GM21825 (cell line): Measurements from ENCODE around the gene AKAP6.
"Not testable (repeated sequence)": the region's sequence is repeated elsewhere in the genome, so short reads cannot be mapped to it uniquely, and the experiment has no call there.

Source experiments
- ATAC-seq: cut with Tn5 transposase; IDR thresholded peaks from one replicate; pipeline ENCODE4 v1.9.1; 2021; ENCODE audit warnings: mild to moderate bottlenecking, moderate library complexity; ENCODE audit not compliant: unreplicated experiment

The AKAP6 gene

DNA sequence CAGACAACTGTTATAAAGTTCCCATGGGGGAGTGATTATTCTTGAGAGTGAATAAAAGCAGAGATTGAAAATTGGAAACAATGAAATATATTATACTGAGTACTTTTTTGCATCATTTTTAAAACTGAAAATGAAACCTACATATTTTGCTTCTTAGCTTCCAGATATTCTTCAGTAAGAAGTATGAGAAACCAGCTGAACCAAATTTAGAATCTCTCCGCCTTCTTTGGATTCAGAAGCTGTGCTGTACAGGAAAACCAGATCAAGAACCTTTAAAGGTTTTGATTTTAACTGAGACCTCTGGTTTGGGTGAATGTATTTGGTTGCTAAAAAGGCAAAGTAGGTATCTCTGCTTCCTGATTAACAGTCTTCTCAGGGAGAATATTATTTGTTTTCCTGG, 109.4 kb downstream of the AKAP6 start:
- ATAC-seq: no peak

DNA sequence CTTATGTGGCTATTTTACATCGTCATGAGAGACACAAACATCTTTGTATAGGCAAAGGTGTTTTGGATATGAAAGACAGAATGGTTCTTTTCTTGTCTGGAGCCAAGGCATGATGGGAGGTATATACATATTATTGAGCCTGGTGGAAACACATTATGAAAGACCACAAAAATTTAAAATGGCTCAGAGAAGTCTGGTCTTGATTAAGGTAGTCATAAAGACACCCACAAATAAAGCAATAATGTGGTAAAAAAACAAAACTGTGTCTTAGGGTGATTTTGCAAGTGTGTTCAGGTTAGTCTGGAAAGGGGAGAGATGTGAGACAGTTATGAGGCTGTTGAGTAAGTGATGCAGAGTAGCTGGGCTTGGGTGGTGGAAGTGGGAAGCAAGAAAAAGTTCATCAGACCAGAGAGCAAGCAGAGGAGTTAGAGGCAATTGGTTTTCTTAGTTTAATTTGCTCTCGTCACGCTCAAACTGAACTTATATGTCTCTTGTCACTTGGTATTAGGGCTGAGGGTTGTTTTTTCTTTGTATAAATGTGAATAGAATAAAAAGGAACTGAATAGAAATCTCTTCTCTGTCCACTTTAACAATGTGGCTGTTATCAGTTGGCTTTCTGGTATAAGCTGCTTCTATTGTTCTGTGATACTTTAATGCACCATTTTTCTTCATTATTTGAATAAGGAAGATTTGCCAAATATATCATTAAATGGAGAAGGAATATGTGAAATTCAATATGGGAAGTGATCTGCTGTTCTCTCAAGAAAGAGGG, 115.0 kb downstream of the AKAP6 start:
- ATAC-seq: no peak

DNA sequence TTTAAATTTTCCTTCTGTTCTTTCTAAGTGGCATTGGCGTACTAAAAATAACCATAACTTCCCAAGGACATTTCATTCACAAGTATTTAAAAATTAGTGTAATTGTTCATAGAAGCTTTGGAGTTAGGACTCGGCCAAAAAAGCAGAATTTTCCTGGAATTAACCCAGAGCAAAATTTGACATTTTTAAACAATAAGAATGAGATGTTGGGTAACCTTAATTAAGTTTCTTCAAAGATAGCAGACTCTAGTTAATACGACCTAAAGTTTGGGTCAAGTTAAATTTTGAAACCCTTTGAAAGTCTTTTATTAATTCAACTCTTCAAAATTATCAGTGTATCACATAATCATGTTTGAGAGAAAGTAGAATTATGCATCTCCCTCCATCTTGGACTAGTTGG, 118.3 kb downstream of the AKAP6 start:
- no peak for ATAC-seq

DNA sequence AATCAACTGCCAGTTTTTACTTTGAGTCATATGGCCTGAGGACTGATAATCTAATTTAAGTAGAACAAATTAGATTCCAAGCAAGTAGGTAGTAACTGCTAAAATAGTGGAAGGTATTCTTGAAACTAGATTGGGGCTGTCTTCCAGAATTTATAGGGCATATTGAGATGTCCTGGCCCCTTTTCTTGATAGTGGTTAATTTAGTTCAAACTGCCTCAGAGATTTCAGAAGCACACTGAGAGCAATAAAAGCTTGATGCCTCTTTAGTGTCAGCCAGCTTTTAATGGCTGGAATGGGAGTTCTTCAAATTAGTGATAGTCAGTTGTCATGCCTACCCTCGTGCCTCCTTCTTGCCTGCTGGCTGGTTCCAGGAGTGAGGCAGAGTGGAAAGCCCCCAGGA, 120.5 kb downstream of the AKAP6 start:
- ATAC-seq: no peak

- ATAC-seq: no peak
These were observed 122.0 kb downstream of the AKAP6 start for GRCh38 chr14:32450919-32451675.

GRCh38 chr14:32453857-32454810, 125.0 kb downstream of the AKAP6 start:
- no peak for ATAC-seq

DNA sequence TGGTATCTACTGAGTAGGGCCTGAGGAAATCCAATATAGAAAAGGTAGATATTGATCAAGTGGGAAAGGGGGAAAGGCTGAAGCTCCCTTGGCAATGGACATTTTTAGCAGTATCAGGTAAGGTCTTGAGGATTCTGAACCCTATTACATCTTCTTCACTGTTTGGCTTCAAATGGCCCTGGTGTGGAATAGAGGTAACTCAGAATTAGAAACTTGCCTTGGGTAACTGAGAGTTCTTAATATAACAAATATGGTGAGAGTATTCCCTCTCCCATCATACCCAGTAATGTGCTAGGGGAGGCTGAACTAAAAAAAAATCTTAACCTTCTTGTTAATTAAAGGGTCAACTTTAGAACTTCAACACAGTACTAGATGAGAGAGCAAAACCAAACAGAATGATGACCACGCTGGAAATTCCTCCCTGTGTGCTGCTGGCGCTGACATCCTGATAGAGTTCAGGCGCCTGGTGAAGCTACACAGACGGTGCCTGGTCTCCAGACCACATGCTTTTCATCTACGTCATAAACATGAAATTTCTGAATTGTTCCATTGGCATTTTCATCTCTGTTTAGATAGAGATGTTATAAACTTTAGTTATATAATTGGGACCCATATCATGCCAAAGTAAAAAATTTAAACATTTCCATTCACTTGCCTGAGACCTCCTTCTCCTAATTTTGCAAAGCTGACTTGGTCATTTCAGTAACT, 128.3 kb downstream of the AKAP6 start:
- no peak for ATAC-seq

DNA sequence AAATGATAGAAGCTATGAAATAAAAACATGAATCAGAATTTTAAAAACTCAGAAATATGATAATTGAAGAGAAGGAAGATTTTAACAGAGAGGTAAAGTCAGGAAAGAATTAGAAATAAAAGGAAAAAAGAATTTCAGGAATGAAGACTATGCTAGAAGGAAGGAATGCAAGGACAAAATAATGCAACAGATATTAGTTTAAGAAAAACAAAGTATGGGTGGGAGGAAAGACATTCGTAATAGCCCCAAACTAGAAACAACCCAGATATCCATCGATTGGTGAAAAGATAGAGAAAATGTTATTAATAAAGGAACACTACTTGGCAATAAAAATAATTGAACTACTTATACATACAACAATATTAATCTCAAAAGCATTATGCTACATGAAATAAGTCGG, 129.6 kb downstream of the AKAP6 start:
- no peak for ATAC-seq

- no peak for ATAC-seq
These were observed 131.2 kb downstream of the AKAP6 start for GRCh38 chr14:32460267-32460666.

GRCh38 chr14:32462553-32462952, 133.5 kb downstream of the AKAP6 start:
- not testable (repeated sequence) for ATAC-seq

DNA sequence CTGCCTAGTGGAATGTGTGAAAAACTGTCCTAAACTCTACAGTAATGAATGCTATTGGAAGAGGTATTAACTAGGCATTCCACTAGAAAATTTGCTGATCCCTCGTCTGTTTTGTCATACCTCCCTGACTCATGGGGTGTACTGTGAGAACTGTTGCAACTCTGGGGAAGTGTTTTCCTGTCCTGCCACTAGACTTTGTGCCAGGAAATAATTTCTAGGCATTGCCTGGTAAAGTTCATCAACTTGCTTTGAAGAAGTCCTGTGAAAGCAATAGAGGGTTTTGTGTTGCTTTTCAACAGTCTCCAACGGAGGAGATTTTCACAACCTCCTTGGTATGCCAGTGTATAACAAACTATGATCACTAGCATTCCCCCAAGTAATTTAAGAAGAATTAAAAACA, 139.9 kb downstream of the AKAP6 start:
- no peak for ATAC-seq

GRCh38 chr14:32469388-32470160, 140.5 kb downstream of the AKAP6 start:
- no peak for ATAC-seq

- no peak for ATAC-seq
These were observed 141.1 kb downstream of the AKAP6 start for GRCh38 chr14:32470161-32470715.

GRCh38 chr14:32471181-32471580, 142.1 kb downstream of the AKAP6 start:
- no peak for ATAC-seq

DNA sequence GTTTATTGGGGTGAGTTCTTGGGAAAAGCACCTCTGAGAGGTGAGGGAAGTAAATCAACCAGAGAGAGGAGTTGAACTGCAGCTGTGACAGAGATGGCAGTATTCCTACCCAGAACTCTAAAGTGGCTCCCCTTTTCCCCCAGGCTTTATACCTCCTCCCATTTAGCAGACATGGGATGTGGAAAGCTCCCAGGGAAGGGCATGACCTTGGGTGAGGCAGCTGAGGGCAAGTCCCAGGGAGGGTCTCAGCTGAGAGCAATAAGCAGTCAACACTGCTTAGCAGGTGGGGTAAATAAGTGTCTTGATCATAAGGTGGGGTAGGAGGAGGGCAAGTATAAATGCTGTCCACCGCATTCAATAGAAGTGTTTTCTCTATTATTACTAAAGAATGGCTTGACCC, 143.0 kb downstream of the AKAP6 start:
- ATAC-seq: no peak

DNA sequence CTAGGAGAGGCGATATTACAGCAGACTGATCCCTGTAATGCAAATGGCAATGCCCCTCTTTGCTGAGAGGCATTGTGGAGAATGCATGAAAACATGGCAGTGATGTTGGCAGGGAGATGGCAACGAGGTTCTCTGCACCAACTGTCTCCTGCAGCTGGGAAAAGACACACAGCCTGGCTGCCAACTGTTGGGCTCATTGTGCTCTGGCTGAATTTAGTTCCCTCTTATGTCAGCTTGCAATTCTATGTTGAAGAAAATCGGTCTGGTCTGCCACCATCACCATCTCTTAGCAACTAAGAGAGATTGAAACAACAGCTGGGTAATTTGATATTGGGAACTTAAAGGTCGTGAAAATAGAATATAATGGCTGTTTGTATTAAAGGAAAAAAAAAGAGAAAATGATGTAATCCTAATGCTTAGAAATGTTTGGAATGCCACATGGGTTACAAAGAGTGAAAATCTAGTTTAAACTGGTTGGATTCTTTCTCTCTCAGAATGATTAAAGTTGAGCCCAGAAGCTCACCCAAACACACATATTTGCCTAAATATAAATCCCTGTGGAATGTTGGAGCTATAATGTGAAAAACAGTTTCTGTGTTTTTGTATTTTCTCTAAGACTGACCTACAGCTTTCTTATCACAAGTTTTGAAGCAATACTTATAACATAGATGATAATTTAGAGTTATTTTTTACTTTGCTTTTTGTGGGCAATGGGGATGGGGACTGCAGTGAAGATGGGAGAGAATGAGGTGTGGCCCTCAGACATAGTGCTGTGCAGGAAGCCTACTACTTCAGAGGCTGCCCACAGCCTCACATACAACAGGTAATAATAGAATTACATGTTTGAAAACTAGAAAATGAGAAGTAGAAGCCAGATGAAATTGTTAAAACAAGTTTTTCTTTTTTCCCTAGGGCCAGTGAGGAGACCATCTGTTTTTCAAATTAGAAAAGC, 143.7 kb downstream of the AKAP6 start:
- ATAC-seq: no peak

GRCh38 chr14:32473464-32473855, 144.4 kb downstream of the AKAP6 start:
- ATAC-seq: no peak

GRCh38 chr14:32474478-32475195, 145.5 kb downstream of the AKAP6 start:
- ATAC-seq: no peak
